Activated T-cell treated with anti-CD3 and anti-CD28 coated beads, Interleukin-2, amount 50 U/mL, for 24 hours (primary cell): Measurements from ENCODE around the gene MTSS2.

Experiments
- DNase-seq: peaks from one replicate; pipeline ENCODE4 v3.0.0-alpha.2; 2020
- H3K27ac Mint-ChIP-seq: 2 replicates; pipeline ENCODE4 v1.8.0; 2020; ENCODE audit warnings: mild to moderate bottlenecking, mixed read lengths
- H3K27me3 Mint-ChIP-seq: 2 replicates; pipeline ENCODE4 v1.8.0; 2020; ENCODE audit warnings: mixed read lengths
- H3K36me3 Mint-ChIP-seq: 2 replicates; pipeline ENCODE4 v1.8.0; 2020; ENCODE audit warnings: low read depth, mixed read lengths
- H3K4me1 Mint-ChIP-seq: 2 replicates; pipeline ENCODE4 v1.8.0; 2020; ENCODE audit warnings: low read depth, mixed read lengths
- H3K4me3 Mint-ChIP-seq: 2 replicates; pipeline ENCODE4 v1.8.0; 2020; ENCODE audit warnings: mild to moderate bottlenecking, moderate library complexity, mixed read lengths
- H3K9me3 Mint-ChIP-seq: 2 replicates; pipeline ENCODE4 v1.8.0; 2020; ENCODE audit warnings: mixed read lengths

MTSS2 gene

DNA sequence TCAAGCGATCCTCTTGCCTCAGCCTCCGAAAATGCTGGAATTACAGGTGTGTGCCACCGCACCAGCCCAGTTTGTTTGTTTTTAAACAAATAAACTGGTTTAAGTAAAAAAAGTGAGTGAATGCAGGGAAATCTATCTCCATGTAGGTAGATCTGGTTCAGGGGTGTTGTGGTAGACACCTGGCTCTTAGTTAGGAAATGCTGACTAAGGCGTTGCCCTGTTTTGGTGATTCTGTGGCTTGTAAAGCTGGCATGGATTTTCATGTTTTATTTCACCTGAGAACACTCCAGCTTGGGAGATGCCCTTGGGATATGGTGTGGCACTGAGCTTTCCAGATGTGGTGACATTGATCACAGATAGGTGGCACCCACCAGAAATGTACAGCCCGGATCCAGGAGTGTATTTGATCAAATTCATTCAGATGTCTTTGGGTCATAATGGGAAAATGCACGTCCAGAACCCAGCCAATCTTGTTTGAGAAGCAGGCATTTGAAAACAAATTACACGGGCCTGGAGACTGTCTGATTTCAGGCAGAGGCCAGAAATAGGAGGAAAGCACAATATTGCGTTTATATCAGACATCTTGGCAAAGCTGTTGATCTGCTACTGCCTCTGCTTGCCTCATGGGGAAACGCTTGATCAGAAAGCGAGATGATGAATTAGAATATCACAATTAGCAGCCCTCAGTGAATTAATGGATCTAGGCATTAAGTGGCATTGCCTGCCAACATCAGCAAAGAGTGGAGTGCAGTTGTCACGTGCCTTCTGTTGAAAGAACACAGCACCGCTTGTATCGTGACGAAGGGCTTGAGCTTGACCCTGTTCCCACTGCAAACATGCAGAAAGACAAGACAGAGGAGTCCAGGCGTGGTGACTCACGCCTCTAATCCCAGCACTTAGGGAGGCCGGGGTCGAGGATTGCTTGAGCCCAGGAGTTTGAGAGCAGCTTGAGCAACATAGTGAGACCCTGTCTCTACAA, 46.8 kb downstream of the MTSS2 start:
- no peaks in the 10 kb centered on the region for H3K4me1 Mint-ChIP-seq
- no peaks in the 10 kb centered on the region for H3K27me3 Mint-ChIP-seq
- no peak overlapping the region for H3K4me3 Mint-ChIP-seq
- H3K27ac Mint-ChIP-seq = no peak overlapping the region
- H3K9me3 Mint-ChIP-seq = no peaks in the 10 kb centered on the region
- H3K36me3 Mint-ChIP-seq = no peaks in the 10 kb centered on the region
- no peak for DNase-seq
